ENCODE results near the gene COL23A1. TPM values are rescaled to one million over a fixed set of nuclear protein-coding genes. Genes with fewer than 3 reads are reported as not detected.

The COL23A1 gene
- total RNA-seq, 4 donors from 2014 or later = 0.44 to 0.65 (median 0.57) TPM; not detected in 1

GRCh38 chr5:178602752-178603151 is 12.6 kb upstream of the COL23A1 start:
- no peak for TF ChIP-seq CTCF (IDR thresholded peaks at IDR 0.05; ENCODE audit: low read depth)

- TF ChIP-seq CTCF (IDR thresholded peaks at IDR 0.05; ENCODE audit: low read depth) = no peak
These were observed 5.6 kb upstream of the COL23A1 start for GRCh38 chr5:178595750-178596149.

- TF ChIP-seq CTCF (IDR thresholded peaks at IDR 0.05; ENCODE audit: low read depth) = no peak
These were observed 5.0 kb upstream of the COL23A1 start for GRCh38 chr5:178595150-178595549.

GRCh38 chr5:178590924-178591423 is 781 bp upstream of the COL23A1 start:
- no peak for TF ChIP-seq CTCF (IDR thresholded peaks at IDR 0.05; ENCODE audit: low read depth)

GRCh38 chr5:178589180-178590140 is 733 bp downstream of the COL23A1 start:
- TF ChIP-seq CTCF (IDR thresholded peaks at IDR 0.05; ENCODE audit: low read depth) = no peak

GRCh38 chr5:178588769-178589168 is 1.4 kb downstream of the COL23A1 start:
- no peak for TF ChIP-seq CTCF (IDR thresholded peaks at IDR 0.05; ENCODE audit: low read depth)

- no peak for TF ChIP-seq CTCF (IDR thresholded peaks at IDR 0.05; ENCODE audit: low read depth)
These were observed 2.2 kb downstream of the COL23A1 start for GRCh38 chr5:178587763-178588611.
